CD4-positive, CD25-positive, alpha-beta regulatory T cell (primary cell): ENCODE results near the gene DVL1. TPM values are rescaled to one million over a fixed set of nuclear protein-coding genes. Genes with fewer than 3 reads are reported as not detected.
A peak's percentile ranks its signal among the peaks of the same experiment; 100 is the strongest.

Experiments used
- ATAC-seq, 2 donors: fragments of 150-1000 bp; cut with Tn5 transposase; one replicate each; pipeline ENCODE4 v1.10.0; 2021; ENCODE audit warnings: low read depth in 2 of 2, moderate number of reproducible peaks in 2 of 2, moderate library complexity in 1 of 2
- DNase-seq, 3 donors: peaks; one replicate each; pipeline versions ENCODE4 v3.0.0 to v3.0.0-alpha.2; 2012 to 2022; ENCODE audit warnings: mixed read lengths in 1 of 3
- H3K27ac ChIP-seq: one replicate; pipeline ENCODE4 v1.7.0; 2013; ENCODE audit warnings: mild to moderate bottlenecking, low read length; ENCODE audit not compliant: insufficient read depth, poor library complexity, severe bottlenecking
- H3K27me3 ChIP-seq: one replicate; pipeline ENCODE4 v1.7.0; 2013; ENCODE audit warnings: low read length; ENCODE audit not compliant: control insufficient read depth, insufficient read depth
- H3K36me3 ChIP-seq: one replicate; pipeline ENCODE4 v1.7.0; 2013; ENCODE audit warnings: mild to moderate bottlenecking, low read length, moderate library complexity; ENCODE audit not compliant: control insufficient read depth, insufficient read depth
- H3K4me1 ChIP-seq: 2 replicates; pipeline ENCODE4 v1.7.0; 2013; ENCODE audit warnings: mild to moderate bottlenecking, low read length; ENCODE audit not compliant: insufficient read depth, control insufficient read depth, poor library complexity, severe bottlenecking
- H3K4me3 ChIP-seq: one replicate; pipeline ENCODE4 v1.7.0; 2013; ENCODE audit warnings: low read depth, mild to moderate bottlenecking, low read length, moderate library complexity
- H3K9me3 ChIP-seq, 2 experiments: 1 replicate in 1 of 2; 2 replicates in 1 of 2; pipeline ENCODE4 v1.7.0; 2013; ENCODE audit warnings: low read length in 2 of 2, mild to moderate bottlenecking in 1 of 2, moderate library complexity in 1 of 2; ENCODE audit not compliant: control insufficient read depth in 2 of 2
- H3K27ac Mint-ChIP-seq, 3 donors: one replicate each; pipeline ENCODE4 v1.8.0; 2020 to 2022; ENCODE audit warnings: mild to moderate bottlenecking in 3 of 3, mixed read lengths in 3 of 3, moderate library complexity in 2 of 3
- H3K27me3 Mint-ChIP-seq: one replicate; pipeline ENCODE4 v1.8.0; 2022; ENCODE audit warnings: mild to moderate bottlenecking, mixed read lengths
- H3K36me3 Mint-ChIP-seq: one replicate; pipeline ENCODE4 v1.8.0; 2020; ENCODE audit warnings: mixed read lengths
- H3K4me1 Mint-ChIP-seq, 4 donors: one replicate each; pipeline ENCODE4 v1.8.0; 2020 to 2022; ENCODE audit warnings: mixed read lengths in 4 of 4, mild to moderate bottlenecking in 1 of 4
- H3K4me3 Mint-ChIP-seq, 4 donors: one replicate each; pipeline ENCODE4 v1.8.0; 2020 to 2022; ENCODE audit warnings: mild to moderate bottlenecking in 4 of 4, mixed read lengths in 4 of 4, moderate library complexity in 3 of 4
- H3K9me3 Mint-ChIP-seq, 7 donors: one replicate each; pipeline ENCODE4 v1.8.0; 2020 to 2022; ENCODE audit warnings: mixed read lengths in 7 of 7, mild to moderate bottlenecking in 3 of 7, moderate library complexity in 2 of 7
- polyA plus RNA-seq, 4 donors: library from polyadenylated mRNA; unstranded; fragments of 300-500 nt; fragmentation: Illumina TruSeq; gene quantifications; one replicate each; pipeline ENCODE4 v1.2.3, GENCODE V29; 2021
- total RNA-seq: library from RNA; stranded (reverse); gene quantifications from one replicate; pipeline ENCODE4 v1.2.3, GENCODE V29; 2022

The DVL1 gene
- total and polyA plus RNA-seq, 5 donors from 2014 or later = 0.43 to 40.0 (median 1.00) TPM

DNA sequence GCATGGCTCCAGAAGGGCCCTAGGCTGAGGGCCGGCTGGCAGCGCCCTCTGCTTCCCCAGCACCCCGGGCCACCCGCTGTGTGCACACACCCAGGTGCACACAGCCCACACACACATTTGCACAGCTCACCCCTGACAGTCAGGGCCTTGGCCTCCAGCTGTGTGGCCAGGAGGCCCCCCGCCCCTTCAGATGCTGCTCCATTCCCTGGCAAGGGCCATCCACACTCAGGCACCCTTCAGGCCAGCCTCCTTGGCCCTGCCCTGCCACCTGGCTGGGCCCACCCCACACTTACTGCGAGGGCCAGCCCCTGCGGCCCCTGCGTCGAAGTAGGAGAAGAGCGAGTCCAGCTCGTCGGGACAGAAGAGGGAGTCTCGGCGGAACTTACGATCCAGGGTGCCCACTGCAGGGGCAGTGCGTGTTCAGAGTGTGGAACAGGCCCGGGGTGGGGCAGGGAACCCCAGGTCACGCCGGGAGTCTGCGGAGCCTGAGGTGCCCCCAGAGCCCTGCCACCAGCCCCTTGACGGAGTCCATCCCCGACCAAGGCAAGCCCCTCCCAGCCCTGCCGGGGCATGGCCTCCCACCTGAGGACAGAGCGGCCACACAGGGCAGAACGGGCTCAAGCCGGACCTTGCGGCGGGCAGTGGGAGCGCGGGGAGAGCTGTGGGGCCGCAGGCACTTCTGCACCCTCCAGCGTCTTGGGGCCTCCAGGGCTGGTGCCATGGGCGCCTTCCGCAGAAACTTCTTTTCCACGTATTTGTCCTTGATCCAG is 53.9 kb downstream of the DVL1 start:
- H3K27ac ChIP-seq = no peak overlapping the region
- no peaks in the 10 kb centered on the region for H3K27me3 ChIP-seq
- Mint-ChIP-seq H3K4me1 (peaks cover 0 to 4% (median 2%) of the 10 kb centered on the region in 4 donors), H3K36me3 (no peaks in the 10 kb centered on the region), H3K4me3 (no peak overlapping the region), H3K9me3 (no peaks in the 10 kb centered on the region), H3K27ac (no peak overlapping the region), H3K27me3 (no peaks in the 10 kb centered on the region)
- no peak for ATAC-seq
- H3K36me3 ChIP-seq = no peaks in the 10 kb centered on the region
- H3K9me3 ChIP-seq = no peaks in the 10 kb centered on the region
- no peak overlapping the region for H3K4me3 ChIP-seq
- no peak for DNase-seq
- H3K4me1 ChIP-seq = no peaks in the 10 kb centered on the region

DNA sequence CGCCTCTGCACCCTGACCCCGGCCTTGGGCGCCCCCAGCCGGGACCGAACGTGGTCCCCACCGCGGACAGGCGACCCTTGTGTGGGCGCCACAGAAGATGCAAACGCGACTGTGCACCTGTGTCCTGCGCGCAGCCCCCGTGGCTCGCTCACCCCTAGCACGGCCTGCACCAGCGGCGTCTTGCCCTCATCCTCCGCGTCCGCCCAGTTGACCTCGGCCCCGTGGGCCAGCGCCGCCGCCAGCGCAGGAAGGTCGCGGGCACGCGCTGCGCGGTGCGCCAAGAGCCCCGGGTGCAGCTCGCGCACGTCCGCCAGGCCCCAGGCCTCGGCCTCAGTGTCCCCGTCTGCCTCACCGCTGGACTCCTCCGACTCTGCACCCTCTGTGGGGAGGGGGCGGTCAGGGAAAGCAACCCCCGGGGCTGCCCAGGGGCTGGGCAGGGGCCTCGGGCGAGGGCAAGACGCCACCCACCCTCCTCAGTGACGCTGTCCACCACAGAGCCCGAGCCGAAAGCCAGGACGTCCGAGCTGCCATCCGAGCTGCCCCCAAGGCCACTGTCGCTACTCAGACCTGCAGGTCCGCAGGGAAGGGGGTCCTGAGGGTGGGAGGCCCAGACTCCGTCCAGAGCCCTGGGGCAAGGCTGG is 54.8 kb downstream of the DVL1 start:
- no peak for DNase-seq
- H3K9me3 ChIP-seq = no peaks in the 10 kb centered on the region
- H3K36me3 ChIP-seq = no peaks in the 10 kb centered on the region
- no peak overlapping the region for H3K27ac ChIP-seq
- H3K4me3 ChIP-seq = no peak overlapping the region
- no peak overlapping the region for H3K27ac Mint-ChIP-seq
- ATAC-seq = no peak
- no peaks in the 10 kb centered on the region for H3K9me3 Mint-ChIP-seq
- H3K27me3 Mint-ChIP-seq = no peaks in the 10 kb centered on the region
- H3K4me1 Mint-ChIP-seq = peaks cover 0 to 4% (median 2%) of the 10 kb centered on the region in 4 donors
- H3K27me3 ChIP-seq = no peaks in the 10 kb centered on the region
- no peak overlapping the region for H3K4me3 Mint-ChIP-seq
- H3K36me3 Mint-ChIP-seq = no peaks in the 10 kb centered on the region
- no peaks in the 10 kb centered on the region for H3K4me1 ChIP-seq

DNA sequence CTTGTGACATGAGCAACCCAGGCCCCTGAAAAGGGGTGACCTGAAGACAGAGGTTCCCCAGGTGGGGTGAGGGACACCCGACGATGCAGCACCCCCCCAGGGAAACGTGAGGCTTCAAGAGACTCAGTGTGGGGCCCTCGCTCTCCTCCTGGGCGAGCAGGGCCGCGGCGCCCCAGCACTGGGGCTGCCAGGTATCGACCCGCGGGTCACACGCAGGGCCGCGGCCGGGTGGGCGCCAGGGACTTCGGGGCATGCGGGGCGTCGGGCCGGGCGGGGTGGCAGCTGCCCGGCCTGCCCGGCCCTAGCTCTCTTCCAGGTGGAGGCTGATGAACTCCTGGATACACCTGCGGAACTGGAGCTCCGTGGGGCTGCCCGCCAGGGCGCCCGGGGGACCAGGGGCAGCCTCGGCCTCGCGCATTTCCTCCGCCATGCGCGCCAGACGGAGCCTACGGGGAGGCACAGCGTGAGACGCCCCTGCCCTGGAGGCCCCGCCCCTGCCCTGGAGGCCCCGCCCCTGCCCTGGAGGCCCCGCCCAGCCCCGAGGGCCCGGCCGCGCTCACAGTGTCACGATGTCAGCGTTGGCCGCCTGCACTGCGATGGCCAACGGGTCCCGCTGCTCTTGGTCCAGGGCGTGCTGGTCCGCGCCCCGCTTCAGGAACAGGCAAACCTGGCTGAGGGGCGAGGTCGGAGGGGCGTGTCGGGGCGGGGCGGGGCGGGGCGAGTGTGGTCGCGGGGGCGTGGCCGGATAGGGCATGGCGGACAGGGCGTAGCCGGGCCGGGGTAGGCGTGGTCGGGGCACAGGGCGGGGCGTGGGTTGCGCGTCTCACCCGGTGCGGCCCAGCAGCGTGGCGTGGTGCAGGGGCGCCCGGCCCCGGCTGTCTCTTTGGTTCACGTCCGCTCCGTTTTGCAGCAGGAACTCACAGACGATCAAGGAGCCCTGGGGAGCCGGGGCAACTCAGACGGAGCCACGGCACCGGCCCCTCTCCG is 55.7 kb downstream of the DVL1 start:
- Mint-ChIP-seq H3K4me3 (no peak overlapping the region), H3K27ac (no peak overlapping the region), H3K9me3 (no peaks in the 10 kb centered on the region), H3K36me3 (no peaks in the 10 kb centered on the region), H3K27me3 (no peaks in the 10 kb centered on the region), H3K4me1 (peaks cover 0 to 4% (median 2%) of the 10 kb centered on the region in 4 donors)
- Histone ChIP-seq H3K4me1 (no peaks in the 10 kb centered on the region), H3K9me3 (no peaks in the 10 kb centered on the region), H3K27ac (no peak overlapping the region), H3K4me3 (no peak overlapping the region), H3K36me3 (no peaks in the 10 kb centered on the region), H3K27me3 (no peaks in the 10 kb centered on the region)
- ATAC-seq (no peak), DNase-seq (no peak)

DNA sequence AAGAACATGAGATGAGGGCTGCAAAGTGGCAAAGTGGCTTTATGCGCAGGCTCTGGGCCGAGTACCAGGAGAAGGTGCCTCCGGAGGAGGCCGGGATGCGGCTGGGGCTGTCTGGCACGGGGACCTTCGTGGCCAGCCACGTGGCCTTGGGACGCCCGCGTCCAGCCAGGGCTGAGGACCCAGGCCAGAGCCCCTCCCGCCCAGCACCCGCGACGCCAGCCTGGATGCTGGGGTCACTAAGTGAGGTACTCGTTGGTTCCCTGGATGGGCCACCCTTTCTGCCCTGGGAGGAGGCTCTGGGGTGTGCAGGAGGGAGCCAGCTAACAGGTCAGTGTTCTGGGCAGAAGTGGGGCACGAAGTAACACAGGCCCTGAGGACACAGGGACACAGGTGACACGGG is 56.4 kb downstream of the DVL1 start:
- no peaks in the 10 kb centered on the region for H3K9me3 Mint-ChIP-seq
- no peak overlapping the region for H3K27ac Mint-ChIP-seq
- H3K36me3 ChIP-seq = no peaks in the 10 kb centered on the region
- H3K9me3 ChIP-seq = no peaks in the 10 kb centered on the region
- H3K4me3 Mint-ChIP-seq = no peak overlapping the region
- peaks cover 0 to 4% (median 2%) of the 10 kb centered on the region in 4 donors for H3K4me1 Mint-ChIP-seq
- H3K27me3 Mint-ChIP-seq = no peaks in the 10 kb centered on the region
- H3K27ac ChIP-seq = no peak overlapping the region
- no peak for ATAC-seq
- no peaks in the 10 kb centered on the region for H3K36me3 Mint-ChIP-seq
- no peaks in the 10 kb centered on the region for H3K4me1 ChIP-seq
- H3K4me3 ChIP-seq = no peak overlapping the region
- no peaks in the 10 kb centered on the region for H3K27me3 ChIP-seq
- DNase-seq = no peak

GRCh38 chr1:1292442-1292779 is 56.8 kb downstream of the DVL1 start:
- no peak overlapping the region for H3K4me3 Mint-ChIP-seq
- no peaks in the 10 kb centered on the region for H3K27me3 ChIP-seq
- H3K4me1 Mint-ChIP-seq = peaks cover 0 to 4% (median 2%) of the 10 kb centered on the region in 4 donors
- H3K36me3 ChIP-seq = no peaks in the 10 kb centered on the region
- ATAC-seq = no peak
- H3K36me3 Mint-ChIP-seq = no peaks in the 10 kb centered on the region
- H3K9me3 Mint-ChIP-seq = no peaks in the 10 kb centered on the region
- no peak overlapping the region for H3K27ac ChIP-seq
- no peak overlapping the region for H3K4me3 ChIP-seq
- H3K27me3 Mint-ChIP-seq = no peaks in the 10 kb centered on the region
- no peaks in the 10 kb centered on the region for H3K4me1 ChIP-seq
- H3K27ac Mint-ChIP-seq = no peak overlapping the region
- H3K9me3 ChIP-seq = no peaks in the 10 kb centered on the region
- no peak for DNase-seq

- H3K4me3 Mint-ChIP-seq = peak overlapping the region in 1 of 4 donors; percentile 27
- no peaks in the 10 kb centered on the region for H3K27me3 Mint-ChIP-seq
- H3K9me3 Mint-ChIP-seq = no peaks in the 10 kb centered on the region
- H3K27ac Mint-ChIP-seq = no peak overlapping the region
- Histone ChIP-seq H3K27ac (no peak overlapping the region), H3K27me3 (no peaks in the 10 kb centered on the region), H3K4me3 (no peak overlapping the region), H3K4me1 (no peaks in the 10 kb centered on the region), H3K36me3 (no peaks in the 10 kb centered on the region), H3K9me3 (no peaks in the 10 kb centered on the region)
- ATAC-seq (peak; percentile 61 to 77), DNase-seq (peak; percentile 38 to 70 (median 57))
- H3K36me3 Mint-ChIP-seq = no peaks in the 10 kb centered on the region
- peaks cover 0 to 4% (median 2%) of the 10 kb centered on the region in 4 donors for H3K4me1 Mint-ChIP-seq
Measured at GRCh38 chr1:1291548-1292441, 57.4 kb downstream of the DVL1 start.

DNA sequence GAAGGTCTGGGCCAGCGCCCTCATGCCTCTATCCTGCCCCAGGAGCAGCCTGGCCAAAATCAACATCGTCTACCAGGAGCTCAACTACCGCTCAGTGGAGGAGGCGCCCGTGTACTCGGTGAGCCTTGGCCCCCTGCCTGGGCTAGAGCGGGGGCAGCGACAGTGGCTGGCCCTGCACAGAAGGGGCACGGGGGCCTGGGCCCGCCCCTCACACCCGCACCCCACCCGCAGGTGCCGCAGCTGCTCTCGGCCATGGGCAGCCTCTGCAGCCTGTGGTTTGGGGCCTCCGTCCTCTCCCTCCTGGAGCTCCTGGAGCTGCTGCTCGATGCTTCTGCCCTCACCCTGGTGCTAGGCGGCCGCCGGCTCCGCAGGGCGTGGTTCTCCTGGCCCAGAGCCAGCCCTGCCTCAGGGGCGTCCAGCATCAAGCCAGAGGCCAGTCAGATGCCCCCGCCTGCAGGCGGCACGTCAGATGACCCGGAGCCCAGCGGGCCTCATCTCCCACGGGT is 58.1 kb downstream of the DVL1 start:
- H3K4me3 ChIP-seq = no peak overlapping the region
- DNase-seq = no peak

More for the DNA sequence above, 58.1 kb downstream of the DVL1 start:
- ATAC-seq = no peak
- H3K4me1 ChIP-seq = no peaks in the 10 kb centered on the region
- no peaks in the 10 kb centered on the region for H3K36me3 Mint-ChIP-seq
- peaks cover 0 to 4% (median 2%) of the 10 kb centered on the region in 4 donors for H3K4me1 Mint-ChIP-seq
- no peak overlapping the region for H3K4me3 Mint-ChIP-seq
- no peak overlapping the region for H3K27ac Mint-ChIP-seq
- no peaks in the 10 kb centered on the region for H3K9me3 Mint-ChIP-seq
- no peaks in the 10 kb centered on the region for H3K27me3 Mint-ChIP-seq
- no peaks in the 10 kb centered on the region for H3K36me3 ChIP-seq
- H3K27me3 ChIP-seq = no peaks in the 10 kb centered on the region
- H3K27ac ChIP-seq = no peak overlapping the region
- no peaks in the 10 kb centered on the region for H3K9me3 ChIP-seq
